Esophagus squamous epithelium (tissue), 5 donors: ENCODE data around the gene BCL2. TPM values are rescaled to one million over a fixed set of nuclear protein-coding genes. Genes with fewer than 3 reads are reported as not detected.

ENCODE experiments used
- DNase-seq: peaks from one replicate; lab custom pipeline; 2025; lab: John Stamatoyannopoulos, UW
- H3K27ac ChIP-seq, 4 donors: fragments of 200-600 bp; sonication (generic); one replicate each; pipeline ENCODE4 v1.5.1; 2016 to 2019; ENCODE audit warnings: mild to moderate bottlenecking in 1 of 4
- H3K27me3 ChIP-seq, 4 donors: fragments of 200-600 bp; sonication (generic); 1 replicate in 3 of 4; 2 replicates in 1 of 4; pipeline versions ENCODE4 v1.5.1 to v1.6.0; 2017 to 2021; ENCODE audit warnings: antibody characterized with exemption in 1 of 4
- H3K36me3 ChIP-seq, 3 donors: fragments of 200-600 bp; sonication (generic); one replicate each; pipeline ENCODE4 v1.5.1; 2016 to 2019
- H3K4me1 ChIP-seq, 3 donors: fragments of 200-600 bp; sonication (generic); one replicate each; pipeline ENCODE4 v1.5.1; 2017 to 2019
- H3K4me3 ChIP-seq, 4 donors: fragments of 200-600 bp; sonication (generic); 1 replicate in 3 of 4; 2 replicates in 1 of 4; pipeline ENCODE4 v1.5.1; 2016 to 2019; ENCODE audit warnings: mild to moderate bottlenecking in 2 of 4, moderate library complexity in 1 of 4
- H3K9me3 ChIP-seq, 3 donors: fragments of 200-600 bp; sonication (generic); one replicate each; pipeline ENCODE4 v1.5.1; 2016 to 2019
- POLR2A ChIP-seq, 4 donors: fragments of 450-650 bp; IDR thresholded peaks; one replicate each; pipeline ENCODE4 v1.6.1; 2017; ENCODE audit warnings: antibody characterized with exemption in 4 of 4, mild to moderate bottlenecking in 4 of 4, moderate library complexity in 3 of 4
- WGBS, 2 donors: methylation state at CpG; one replicate each; pipeline ENCODE4 v1.1.5; 2018; 5-methylcytosine and 5-hydroxymethylcytosine counted together
- intact Hi-C: fragments of 100-400 bp; cut with DNase I; formaldehyde crosslinking; loops from one replicate; pipeline ENCODE4 v1.15.0; 2022
- total RNA-seq, 4 donors: library from RNA; depleted of rRNA; stranded (reverse); fragments of >200 nt; gene quantifications; one replicate each; pipeline ENCODE4 v1.1.0, GENCODE V29; 2016
- TF ChIP-seq, protein P1 (sequence below), 6 experiments: fragments of 450-650 bp in 4 of 6; fragments of 200-600 bp in 2 of 6; sonication (generic) in 2 of 6; IDR thresholded peaks; one replicate each; pipeline ENCODE4 v1.5.1; 2016 to 2019; ENCODE audit warnings: antibody characterized with exemption in 6 of 6, mild to moderate bottlenecking in 4 of 6, moderate library complexity in 4 of 6
- donor health status: DM: yes; HTN: yes; CAD: no.

BCL2 gene
- total RNA-seq, 4 donors from 2014 or later, result 3.1 to 17.4 (median 4.2) TPM

DNA sequence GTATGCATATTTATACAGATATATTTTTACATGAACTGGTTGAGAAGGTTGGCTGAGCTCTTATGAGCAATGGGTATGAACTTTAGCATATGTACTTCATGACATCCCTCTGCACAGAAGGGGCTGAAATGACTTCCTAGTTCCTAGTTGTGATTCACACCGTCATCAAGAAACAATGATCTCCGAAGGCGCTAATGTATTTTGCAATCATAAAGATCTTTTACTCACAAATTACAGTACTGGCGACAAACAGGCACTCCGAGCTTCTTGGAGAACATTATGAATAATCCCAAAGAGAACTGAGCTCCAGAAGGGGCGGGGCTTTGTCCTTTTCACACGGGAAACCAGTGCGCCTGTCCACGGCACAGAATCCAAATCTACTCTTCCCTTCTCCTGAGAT, 18.1 kb downstream of the BCL2 start:
- 55 to 67% methylated on average over 9 of the region's 9 CpGs for WGBS, 2 donors

DNA sequence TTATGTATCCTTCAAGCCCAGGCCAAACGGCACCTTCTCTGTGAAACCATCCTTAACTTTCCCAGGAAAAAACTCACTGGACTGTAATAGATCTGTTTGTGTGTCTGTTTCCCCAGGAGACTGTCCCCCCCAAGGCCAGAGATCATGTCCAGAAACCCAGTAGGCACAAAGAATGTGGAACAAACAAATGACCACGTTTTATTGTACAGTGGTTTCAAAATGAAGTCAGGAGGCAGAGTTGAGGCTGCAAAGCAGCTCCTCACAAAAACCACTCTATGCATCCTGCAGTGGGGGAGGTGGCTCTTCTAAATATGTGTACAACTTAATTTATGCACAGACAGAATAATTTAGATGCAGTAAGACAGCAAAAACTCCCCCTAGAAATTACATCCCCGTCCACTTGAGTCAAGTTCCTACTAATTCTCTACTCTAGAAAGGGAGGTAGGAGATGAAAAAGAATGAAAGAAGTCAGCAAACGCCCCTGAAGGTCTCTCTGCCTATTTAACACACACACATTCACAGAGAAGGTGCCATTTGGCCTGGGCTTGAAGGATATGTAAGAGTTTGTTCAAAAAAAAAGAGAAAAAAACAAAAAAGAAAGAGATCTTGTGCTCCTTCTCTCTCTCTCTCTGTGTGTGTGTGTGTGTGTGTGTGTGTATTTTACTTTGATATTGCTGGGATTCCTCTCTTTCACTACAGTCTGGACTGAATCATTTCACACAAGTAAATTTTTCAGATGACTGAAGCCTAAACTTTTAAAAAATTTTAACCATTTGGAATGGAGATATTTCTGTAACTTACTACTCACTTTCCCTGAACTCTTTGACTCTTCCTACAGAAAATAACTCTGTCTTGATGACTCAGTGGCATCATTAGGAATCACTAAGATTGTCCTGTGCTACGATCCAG, 19.5 kb downstream of the BCL2 start:
- Histone ChIP-seq H3K36me3 (no peaks in the 10 kb centered on the region), H3K27me3 (no peaks in the 10 kb centered on the region), H3K9me3 (no peaks in the 10 kb centered on the region), H3K4me3 (no peak overlapping the region), H3K27ac (peak overlapping the region in 2 of 4 donors; percentile 24 to 26), H3K4me1 (peaks cover 0 to 53% (median 11%) of the 10 kb centered on the region in 3 donors)
- intact Hi-C loops, result no loop called here
- no peak for TF ChIP-seq POLR2A (IDR thresholded peaks at IDR 0.05)
- TF ChIP-seq, protein P1, sequence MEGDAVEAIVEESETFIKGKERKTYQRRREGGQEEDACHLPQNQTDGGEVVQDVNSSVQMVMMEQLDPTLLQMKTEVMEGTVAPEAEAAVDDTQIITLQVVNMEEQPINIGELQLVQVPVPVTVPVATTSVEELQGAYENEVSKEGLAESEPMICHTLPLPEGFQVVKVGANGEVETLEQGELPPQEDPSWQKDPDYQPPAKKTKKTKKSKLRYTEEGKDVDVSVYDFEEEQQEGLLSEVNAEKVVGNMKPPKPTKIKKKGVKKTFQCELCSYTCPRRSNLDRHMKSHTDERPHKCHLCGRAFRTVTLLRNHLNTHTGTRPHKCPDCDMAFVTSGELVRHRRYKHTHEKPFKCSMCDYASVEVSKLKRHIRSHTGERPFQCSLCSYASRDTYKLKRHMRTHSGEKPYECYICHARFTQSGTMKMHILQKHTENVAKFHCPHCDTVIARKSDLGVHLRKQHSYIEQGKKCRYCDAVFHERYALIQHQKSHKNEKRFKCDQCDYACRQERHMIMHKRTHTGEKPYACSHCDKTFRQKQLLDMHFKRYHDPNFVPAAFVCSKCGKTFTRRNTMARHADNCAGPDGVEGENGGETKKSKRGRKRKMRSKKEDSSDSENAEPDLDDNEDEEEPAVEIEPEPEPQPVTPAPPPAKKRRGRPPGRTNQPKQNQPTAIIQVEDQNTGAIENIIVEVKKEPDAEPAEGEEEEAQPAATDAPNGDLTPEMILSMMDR (IDR thresholded peaks at IDR 0.05), result no peak
- WGBS, 2 donors, result 48 to 76% methylated on average over 5 of the region's 5 CpGs
- DNase-seq, result no peak

More for the DNA sequence above, 18.1 kb downstream of the BCL2 start:
- DNase-seq, result no peak
- Histone ChIP-seq H3K4me3 (no peak overlapping the region), H3K9me3 (no peaks in the 10 kb centered on the region), H3K36me3 (no peaks in the 10 kb centered on the region), H3K4me1 (peaks cover 0 to 53% (median 11%) of the 10 kb centered on the region in 3 donors), H3K27me3 (no peaks in the 10 kb centered on the region), H3K27ac (peak overlapping the region in 3 of 4 donors; percentile 23 to 44 (median 32))
- TF ChIP-seq, protein P1 (IDR thresholded peaks at IDR 0.05), result no peak
- no peak for TF ChIP-seq POLR2A (IDR thresholded peaks at IDR 0.05)
- intact Hi-C loops, result no loop called here

DNA sequence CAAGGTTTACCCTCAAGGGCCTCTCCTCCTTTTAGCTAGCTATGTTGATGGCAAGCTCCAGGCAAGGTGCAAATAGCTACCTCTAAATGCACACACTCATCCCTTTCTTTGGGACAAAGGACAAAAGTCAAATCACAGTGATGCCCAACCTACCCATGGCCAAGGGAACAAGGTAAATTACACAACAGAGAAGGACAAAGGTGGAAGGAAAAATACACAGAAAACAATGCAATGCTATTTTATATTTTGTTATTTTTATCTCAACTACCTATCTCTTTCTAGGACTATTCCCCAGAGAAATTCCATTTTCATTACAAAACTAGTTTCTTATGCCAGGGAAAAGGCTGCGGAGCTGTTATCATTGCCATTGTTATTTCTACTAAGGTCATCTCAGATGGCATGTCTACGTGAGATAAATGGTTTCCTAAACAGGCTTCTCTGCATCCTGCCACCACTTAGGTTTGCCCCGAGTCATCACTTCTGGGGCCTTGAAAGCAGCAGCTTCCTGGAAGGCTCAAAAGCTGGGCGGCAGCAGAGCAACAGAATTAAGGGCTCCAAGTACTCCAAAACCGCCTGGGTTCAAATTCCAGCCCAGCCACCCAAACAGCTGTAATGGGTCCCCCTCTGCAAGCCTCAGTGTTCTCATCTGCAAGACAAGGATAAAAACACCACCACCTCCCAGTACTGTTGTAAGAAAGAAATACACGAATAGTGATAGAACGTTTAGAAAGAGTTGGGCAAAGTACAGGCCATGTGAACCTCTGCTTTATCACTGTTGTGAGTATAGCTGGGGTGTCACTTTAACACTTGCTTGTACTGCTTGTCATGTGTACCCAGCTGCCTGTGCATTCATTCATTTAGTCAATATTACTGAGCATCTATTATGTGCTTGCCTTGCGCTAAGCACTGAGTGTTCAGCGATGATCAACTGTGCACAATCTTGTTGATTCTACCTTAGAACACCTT, 20.9 kb downstream of the BCL2 start:
- WGBS, 2 donors, result 73 to 79% methylated on average over 7 to 9 of the region's 9 CpGs
- H3K4me1 ChIP-seq, result peaks cover 0 to 57% (median 11%) of the 10 kb centered on the region in 3 donors
- DNase-seq, result no peak
- H3K27ac ChIP-seq, result peak overlapping the region in 2 of 4 donors; percentile 22 to 60
- H3K27me3 ChIP-seq, result no peaks in the 10 kb centered on the region
- intact Hi-C loops, result no loop called here
- no peak overlapping the region for H3K4me3 ChIP-seq
- no peak for TF ChIP-seq POLR2A (IDR thresholded peaks at IDR 0.05)
- TF ChIP-seq, protein P1 (IDR thresholded peaks at IDR 0.05), result no peak
- H3K9me3 ChIP-seq, result no peaks in the 10 kb centered on the region
- H3K36me3 ChIP-seq, result no peaks in the 10 kb centered on the region

DNA sequence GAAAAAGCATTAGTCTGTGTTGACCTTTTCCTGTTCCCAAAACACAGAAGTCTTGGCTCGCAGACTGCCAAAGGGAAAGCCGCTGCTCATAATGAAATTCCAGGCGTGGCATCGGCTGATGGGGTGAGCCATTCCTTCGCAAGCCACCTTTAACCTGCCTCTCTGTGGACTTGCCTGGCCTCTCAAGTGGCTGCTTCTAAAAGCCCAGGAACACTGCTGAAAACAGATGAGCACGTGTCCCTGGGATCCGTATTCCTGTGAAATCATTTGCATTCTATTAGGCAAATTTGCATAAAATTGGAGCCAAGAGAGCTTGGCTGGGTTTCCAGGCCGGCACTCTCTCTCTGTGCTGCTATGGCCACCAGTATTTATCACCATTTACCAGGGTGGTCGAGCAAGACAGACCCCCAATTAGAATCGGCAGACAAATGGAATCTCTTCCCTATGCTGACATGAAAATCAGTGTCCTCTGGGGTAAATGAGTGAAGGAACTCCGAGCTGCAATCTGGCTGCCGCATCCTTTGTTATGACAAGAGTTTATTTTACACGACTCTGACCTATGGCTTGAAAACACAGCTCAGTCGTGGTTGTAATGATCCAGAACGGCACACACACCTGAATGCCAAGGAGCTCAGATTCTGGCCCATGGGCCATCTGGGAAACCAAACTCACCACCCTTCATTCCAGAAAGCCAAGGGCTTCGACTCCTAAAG, 21.7 kb downstream of the BCL2 start:
- H3K4me3 ChIP-seq, result no peak overlapping the region
- intact Hi-C loops, result no loop called here
- H3K36me3 ChIP-seq, result no peaks in the 10 kb centered on the region
- no peak for DNase-seq
- 66 to 74% methylated on average over 11 to 15 of the region's 16 CpGs for WGBS, 2 donors
- peaks cover 0 to 61% (median 18%) of the 10 kb centered on the region in 3 donors for H3K4me1 ChIP-seq
- H3K27ac ChIP-seq, result peak overlapping the region in 1 of 4 donors; percentile 22
- no peaks in the 10 kb centered on the region for H3K9me3 ChIP-seq
- H3K27me3 ChIP-seq, result no peaks in the 10 kb centered on the region
- TF ChIP-seq, protein P1 (IDR thresholded peaks at IDR 0.05), result no peak
- no peak for TF ChIP-seq POLR2A (IDR thresholded peaks at IDR 0.05)
